Hematopoietic multipotent progenitor cell treated with erythropoietin and hydrocortisone succinate and interleukin-3 and kit ligand, for 8 days (in vitro differentiated cells): ENCODE measurements around the gene IRF2BP2.
"Not testable (repeated sequence)": the region's sequence is repeated elsewhere in the genome, so short reads cannot be mapped to it uniquely, and the experiment has no call there.

ENCODE experiments used
- DNase-seq: peaks from one replicate; pipeline ENCODE4 v3.0.0-alpha.2; 2015

IRF2BP2 gene

GRCh38 chr1:234600418-234601281, 9.3 kb downstream of the IRF2BP2 start:
- peak; percentile 60 for DNase-seq

- peak; percentile 86 for DNase-seq
Measured at GRCh38 chr1:234599617-234600417, 10.2 kb downstream of the IRF2BP2 start.

- peak; percentile 31 for DNase-seq
Measured at GRCh38 chr1:234598974-234599616, 10.9 kb downstream of the IRF2BP2 start.

- DNase-seq = peak; percentile 85
Measured at GRCh38 chr1:234597894-234598293, 12.1 kb downstream of the IRF2BP2 start.

- no peak for DNase-seq
Measured at GRCh38 chr1:234595899-234596298, 14.1 kb downstream of the IRF2BP2 start.

- DNase-seq = not testable (repeated sequence)
Measured at GRCh38 chr1:234594575-234594974, 15.4 kb downstream of the IRF2BP2 start.

GRCh38 chr1:234593771-234594504, 16.0 kb downstream of the IRF2BP2 start:
- DNase-seq = no peak

- no peak for DNase-seq
Measured at GRCh38 chr1:234593109-234593508, 16.9 kb downstream of the IRF2BP2 start.

GRCh38 chr1:234592240-234592639, 17.7 kb downstream of the IRF2BP2 start:
- DNase-seq = peak; percentile 33

- DNase-seq = no peak
Measured at GRCh38 chr1:234591131-234591530, 18.8 kb downstream of the IRF2BP2 start.

GRCh38 chr1:234589854-234590620, 19.9 kb downstream of the IRF2BP2 start:
- no peak for DNase-seq

- peak; percentile 53 for DNase-seq
Measured at GRCh38 chr1:234589064-234589800, 20.7 kb downstream of the IRF2BP2 start.

GRCh38 chr1:234588386-234588785, 21.6 kb downstream of the IRF2BP2 start:
- DNase-seq = no peak

GRCh38 chr1:234586892-234587485, 23.0 kb downstream of the IRF2BP2 start:
- DNase-seq = no peak

- DNase-seq = peak; percentile 59
Measured at GRCh38 chr1:234586304-234586703, 23.7 kb downstream of the IRF2BP2 start.

- DNase-seq = no peak
Measured at GRCh38 chr1:234585330-234586055, 24.5 kb downstream of the IRF2BP2 start.

GRCh38 chr1:234584926-234585325, 25.1 kb downstream of the IRF2BP2 start:
- DNase-seq = no peak

GRCh38 chr1:234584420-234584805, 25.6 kb downstream of the IRF2BP2 start:
- DNase-seq = no peak

- DNase-seq = peak; percentile 90
Measured at GRCh38 chr1:234583755-234584419, 26.1 kb downstream of the IRF2BP2 start.
